ENCODE results near the gene ACE. TPM values are rescaled to one million over a fixed set of nuclear protein-coding genes. Genes with fewer than 3 reads are reported as not detected.

Gene ACE
- total and polyA plus RNA-seq, 2 experiments from 2014 or later, result 0.82 to 9.1 TPM

- TF ChIP-seq CREB1 (CRISPR knock-in tag; IDR thresholded peaks at IDR 0.05; ENCODE audit: low read depth) (no peak), POLR2AphosphoS5 (IDR thresholded peaks at IDR 0.05; ENCODE audit: low read depth) (no peak), STAT1 (IDR thresholded peaks at IDR 0.05; ENCODE audit: unreplicated experiment) (no peak), EZH2 (IDR thresholded peaks at IDR 0.05; ENCODE audit: low read depth, unreplicated experiment) (no peak), ZNF114 (CRISPR knock-in tag; IDR thresholded peaks at IDR 0.05) (no peak)
Observed at GRCh38 chr17:63504261-63504660, 27.4 kb downstream of the ACE start (continued).

- TF ChIP-seq EZH2phosphoT487 (IDR thresholded peaks at IDR 0.05; ENCODE audit: unreplicated experiment) (no peak), ZNF331 (CRISPR knock-in tag; IDR thresholded peaks at IDR 0.05; ENCODE audit: low read depth) (no peak), POLR2AphosphoS5 (IDR thresholded peaks at IDR 0.05; ENCODE audit: low read depth) (no peak), ETS1 (IDR thresholded peaks at IDR 0.05) (no peak), ZNF462 (CRISPR knock-in tag; IDR thresholded peaks at IDR 0.05) (no peak), JUNB (IDR thresholded peaks at IDR 0.05; ENCODE audit: unreplicated experiment) (no peak)
- no peaks in the 10 kb centered on the region for H3K79me2 ChIP-seq (replicated peaks; ENCODE audit: insufficient read depth)
- no peaks in the 10 kb centered on the region for H3K4me1 ChIP-seq (ENCODE audit: insufficient read depth)
- no peaks in the 10 kb centered on the region for H3K36me3 ChIP-seq (ENCODE audit: insufficient read depth)
- H3K9me2 ChIP-seq (ENCODE audit: insufficient read depth), result 0 out of 2 replicates have a peak, but pooled peaks cover 4% of the 10 kb centered on the region
- H3K9me3 Mint-ChIP-seq, result peaks cover 11% of the 10 kb centered on the region
- no peaks in the 10 kb centered on the region for H3F3A ChIP-seq (replicated peaks; ENCODE audit: low read depth)
- no peaks in the 10 kb centered on the region for H4K20me1 ChIP-seq (replicated peaks; ENCODE audit: insufficient read depth)
- H3K4me3 ChIP-seq, result no peak overlapping the region
- no peak overlapping the region for H3K27ac ChIP-seq (ENCODE audit: low read depth)
- H3K27ac Mint-ChIP-seq, result no peak overlapping the region
- no peak overlapping the region for H3K4me2 ChIP-seq
- DNase-seq (ENCODE audit: low spot score) (no peak), ATAC-seq (no peak)
- no peak overlapping the region for H3K4me3 Mint-ChIP-seq
- H3K36me3 Mint-ChIP-seq (ENCODE audit: low read depth), result no peaks in the 10 kb centered on the region
- H3K27me3 ChIP-seq (ENCODE audit: insufficient read depth), result no peaks in the 10 kb centered on the region
- H3K27me3 Mint-ChIP-seq (ENCODE audit: insufficient read depth, low read depth, poor library complexity), result peaks cover 11% of the 10 kb centered on the region
- H2AFZ ChIP-seq, result no peak overlapping the region
- no peaks in the 10 kb centered on the region; the same call in 2 of the 3 replicates for H3K4me1 Mint-ChIP-seq
Observed at GRCh38 chr17:63505341-63505740, 28.5 kb downstream of the ACE start.
